ENCODE measurements around the gene CYRIA. TPM values are rescaled to one million over a fixed set of nuclear protein-coding genes. Genes with fewer than 3 reads are reported as not detected.

The CYRIA gene
- polyA plus RNA-seq, 3 donors, result 2.1 to 4.0 (median 2.3) TPM

DNA sequence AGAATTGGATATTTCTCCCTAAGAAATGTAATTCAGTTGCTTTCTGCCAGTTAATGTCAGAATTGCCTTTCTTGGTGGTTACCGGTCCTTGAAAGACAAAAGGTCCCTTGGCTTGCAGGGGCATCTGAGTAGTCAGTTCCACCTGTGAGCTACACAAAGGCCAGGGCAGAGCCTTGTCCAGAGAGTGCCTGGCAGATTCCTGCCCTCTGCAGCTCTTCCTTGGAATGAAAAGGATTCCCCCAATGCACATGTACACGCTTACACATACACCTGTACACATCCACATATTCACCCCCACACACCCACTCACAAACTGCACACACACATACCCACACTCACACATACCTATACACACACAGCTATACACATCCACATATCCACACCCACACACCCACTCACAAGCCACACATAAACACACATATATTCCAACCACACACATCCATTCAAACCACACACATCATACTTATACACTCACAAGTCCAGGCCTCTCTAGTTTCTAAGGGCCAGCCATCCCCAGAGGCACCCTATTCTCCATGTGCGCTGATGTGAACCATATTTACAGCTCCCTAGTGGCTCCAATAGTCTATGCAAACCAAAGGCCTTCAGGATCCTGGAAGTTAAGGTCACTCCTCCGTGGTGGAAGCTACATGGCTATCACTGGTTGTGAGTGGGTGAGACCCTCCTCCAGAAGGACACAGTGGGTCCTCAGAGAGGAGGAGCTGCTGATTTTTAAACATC lies 9.6 kb downstream of the CYRIA start:
- no peak for DNase-seq (ENCODE audit: extremely low read depth in 1 of 11, low read depth in 9 of 11, low spot score in 4 of 11)

- no peak for DNase-seq (ENCODE audit: extremely low read depth in 1 of 11, low read depth in 9 of 11, low spot score in 4 of 11)
Observed at GRCh38 chr2:16655445-16655837, 10.2 kb downstream of the CYRIA start.

GRCh38 chr2:16654833-16655444 lies 10.7 kb downstream of the CYRIA start:
- DNase-seq (ENCODE audit: extremely low read depth in 1 of 11, low read depth in 9 of 11, low spot score in 4 of 11), result no peak

- no peak for DNase-seq (ENCODE audit: extremely low read depth in 1 of 11, low read depth in 9 of 11, low spot score in 4 of 11)
Observed at GRCh38 chr2:16653799-16654198, 11.8 kb downstream of the CYRIA start.

GRCh38 chr2:16653083-16653375 lies 12.6 kb downstream of the CYRIA start:
- DNase-seq (ENCODE audit: extremely low read depth in 1 of 11, low read depth in 9 of 11, low spot score in 4 of 11), result no peak

DNA sequence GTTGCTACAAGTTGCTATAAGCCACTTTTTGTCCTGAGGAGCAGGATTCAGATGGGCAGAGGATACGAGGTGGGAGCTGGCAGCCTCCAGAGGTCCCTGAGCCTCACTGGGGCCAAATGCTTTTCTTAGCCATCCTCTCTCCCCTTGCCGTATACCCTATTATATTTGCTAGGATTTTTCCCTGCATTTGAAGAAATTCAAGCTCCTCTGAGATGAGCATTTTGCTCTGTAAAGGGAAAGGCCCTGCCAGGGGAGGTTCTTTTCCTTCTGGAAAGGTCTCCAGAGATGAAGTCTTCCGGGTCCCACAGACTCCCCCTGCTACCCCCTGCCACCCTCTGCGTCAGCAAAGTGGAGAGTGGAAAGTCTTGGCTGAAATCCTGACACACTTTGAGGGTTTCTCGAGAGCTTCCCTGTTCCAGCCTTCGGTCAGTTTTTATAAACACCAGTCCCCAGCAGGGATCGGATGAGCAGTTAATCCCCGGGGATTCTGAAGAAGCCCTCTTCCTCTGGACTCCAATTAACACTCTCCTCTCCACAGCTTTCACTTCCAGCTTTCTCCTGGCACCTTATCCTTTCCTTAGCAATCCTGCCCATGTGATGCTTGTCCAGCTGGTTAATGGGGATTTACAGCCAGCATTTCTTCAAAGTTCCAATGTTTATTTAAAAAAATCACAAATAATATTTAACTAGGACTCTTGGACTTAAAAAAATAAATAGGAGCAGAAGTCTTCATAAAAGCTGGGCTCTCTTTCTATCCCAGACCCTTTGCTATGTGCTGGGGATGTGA lies 13.1 kb downstream of the CYRIA start:
- no peak for DNase-seq (ENCODE audit: extremely low read depth in 1 of 11, low read depth in 9 of 11, low spot score in 4 of 11)

- DNase-seq (ENCODE audit: extremely low read depth in 1 of 11, low read depth in 9 of 11, low spot score in 4 of 11), result no peak
Observed at GRCh38 chr2:16650287-16651249, 15.1 kb downstream of the CYRIA start.

DNA sequence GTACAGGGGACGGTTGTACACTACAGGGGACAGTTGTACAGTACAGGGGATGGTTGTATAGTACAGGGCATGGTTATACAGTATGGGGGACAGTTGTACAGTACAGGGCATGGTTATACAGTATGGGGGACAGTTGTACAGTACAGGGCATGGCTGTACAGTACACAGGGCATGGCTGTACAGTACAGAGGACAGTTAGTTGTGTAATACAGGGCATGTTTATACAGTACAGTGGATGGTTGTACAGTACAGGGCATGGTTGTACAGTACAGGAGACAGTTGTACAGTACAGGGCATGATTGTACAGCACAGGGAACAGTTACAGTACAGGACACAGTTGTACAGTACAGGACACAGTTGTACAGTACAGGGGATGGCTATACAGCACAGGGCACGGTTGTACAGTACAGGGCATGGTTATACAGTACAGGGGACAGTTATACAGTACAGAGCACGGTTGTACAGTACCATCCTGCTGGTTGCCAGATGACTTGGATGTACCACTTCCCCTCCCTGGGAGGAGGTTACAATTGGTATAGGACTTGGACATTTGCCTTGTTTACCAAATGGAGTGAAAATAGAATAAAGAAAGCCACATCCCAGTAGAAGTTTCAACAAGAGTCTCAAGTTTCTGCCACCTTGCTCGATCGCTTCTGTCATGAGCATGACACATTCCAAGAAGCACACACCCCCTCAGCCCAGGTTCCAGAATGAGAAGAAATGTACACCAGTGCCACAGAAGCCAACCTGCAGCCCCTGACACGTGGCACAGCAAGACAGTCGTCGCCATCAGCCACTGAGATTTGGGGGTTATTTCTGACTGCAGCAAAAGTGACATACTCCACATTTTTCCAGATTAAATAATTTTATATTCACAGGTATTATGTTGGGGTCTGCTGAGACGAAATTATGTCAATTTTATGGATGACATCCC lies 16.0 kb downstream of the CYRIA start:
- no peak for DNase-seq (ENCODE audit: extremely low read depth in 1 of 11, low read depth in 9 of 11, low spot score in 4 of 11)

DNA sequence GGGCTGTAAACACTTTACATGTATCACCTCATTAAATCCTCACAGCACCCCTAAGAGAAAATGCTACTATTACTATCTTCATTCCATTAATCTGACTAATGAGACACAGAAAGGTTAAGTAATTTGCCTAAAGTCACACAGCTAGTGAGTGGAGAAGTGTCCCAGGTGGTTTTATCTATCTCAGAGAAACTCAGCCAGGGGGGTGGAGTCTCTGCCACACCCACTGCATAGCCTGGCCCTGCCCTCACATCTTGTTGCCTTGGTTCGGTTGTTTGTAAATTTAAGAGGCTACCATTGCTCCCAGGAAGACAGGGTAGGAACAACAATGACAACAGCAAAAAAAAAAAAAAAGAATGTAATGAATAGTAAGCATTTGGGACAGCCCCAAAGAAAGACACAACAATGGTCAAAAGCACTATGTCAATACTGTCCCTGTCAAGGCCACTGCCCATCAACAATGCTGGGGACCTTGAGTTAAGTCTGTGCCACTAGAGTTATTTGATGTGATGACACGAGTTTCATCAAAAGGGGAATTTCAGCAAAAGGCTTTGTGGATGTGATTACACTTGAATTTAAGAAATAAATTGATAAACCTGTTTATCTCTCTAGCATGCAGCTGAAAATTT lies 17.5 kb downstream of the CYRIA start:
- DNase-seq (ENCODE audit: extremely low read depth in 1 of 11, low read depth in 9 of 11, low spot score in 4 of 11), result no peak

DNA sequence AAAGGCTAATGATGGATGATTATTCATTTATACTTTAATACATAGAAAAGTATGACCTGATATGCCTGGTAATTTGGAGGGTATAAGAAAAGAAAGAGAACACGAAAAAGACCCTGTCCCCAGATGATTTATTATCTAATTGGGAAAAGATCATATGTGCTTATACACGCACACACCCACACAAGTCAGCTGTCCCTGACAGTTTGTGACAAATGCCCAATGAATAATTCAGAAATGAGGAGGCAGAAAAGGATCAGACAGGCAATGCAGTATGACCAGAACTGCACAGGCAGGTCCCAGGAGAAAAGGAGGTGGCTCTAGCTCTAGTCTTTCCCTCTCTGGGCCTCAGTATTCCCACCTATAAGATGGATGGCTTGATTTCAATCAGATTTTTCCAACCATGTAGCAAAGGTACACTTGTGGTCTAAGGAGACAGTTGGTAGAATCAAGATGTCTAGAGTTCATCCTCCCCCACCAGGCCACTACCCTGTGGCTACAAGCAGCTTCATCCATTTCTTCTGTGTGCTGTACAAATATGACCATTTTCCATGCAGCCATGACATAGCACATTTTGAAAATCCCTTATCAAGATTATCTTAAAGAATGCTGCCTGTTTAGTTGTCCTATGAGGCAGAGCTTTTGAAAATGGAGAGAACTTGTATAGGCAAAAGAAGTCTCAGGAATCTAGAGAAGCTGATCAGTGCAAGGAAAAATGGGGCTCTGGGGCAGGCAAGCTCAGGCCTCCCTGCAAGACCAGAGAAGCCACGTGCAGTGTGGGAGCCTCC lies 19.7 kb downstream of the CYRIA start:
- DNase-seq (ENCODE audit: extremely low read depth in 1 of 11, low read depth in 9 of 11, low spot score in 4 of 11), result no peak

DNA sequence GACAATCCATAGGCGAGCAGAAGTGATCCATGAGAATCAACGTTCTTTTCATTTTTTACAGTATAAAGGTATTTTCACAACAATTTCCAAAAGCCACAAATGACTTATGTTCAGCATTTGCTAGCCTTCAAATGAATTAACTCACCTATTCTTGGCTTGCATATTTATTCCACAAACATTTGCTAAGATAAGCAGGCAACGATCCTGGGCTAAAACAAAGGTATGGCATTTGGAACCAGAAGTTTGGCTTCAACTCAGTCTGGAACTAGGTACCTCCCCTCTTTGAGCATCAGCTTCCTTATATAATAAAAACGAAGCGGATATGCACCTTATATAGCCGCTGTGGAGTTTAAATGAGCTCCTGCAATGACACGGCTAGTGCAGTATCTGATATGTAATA lies 20.5 kb downstream of the CYRIA start:
- no peak for DNase-seq (ENCODE audit: extremely low read depth in 1 of 11, low read depth in 9 of 11, low spot score in 4 of 11)

GRCh38 chr2:16644221-16644925 lies 21.3 kb downstream of the CYRIA start:
- no peak for DNase-seq (ENCODE audit: extremely low read depth in 1 of 11, low read depth in 9 of 11, low spot score in 4 of 11)

DNA sequence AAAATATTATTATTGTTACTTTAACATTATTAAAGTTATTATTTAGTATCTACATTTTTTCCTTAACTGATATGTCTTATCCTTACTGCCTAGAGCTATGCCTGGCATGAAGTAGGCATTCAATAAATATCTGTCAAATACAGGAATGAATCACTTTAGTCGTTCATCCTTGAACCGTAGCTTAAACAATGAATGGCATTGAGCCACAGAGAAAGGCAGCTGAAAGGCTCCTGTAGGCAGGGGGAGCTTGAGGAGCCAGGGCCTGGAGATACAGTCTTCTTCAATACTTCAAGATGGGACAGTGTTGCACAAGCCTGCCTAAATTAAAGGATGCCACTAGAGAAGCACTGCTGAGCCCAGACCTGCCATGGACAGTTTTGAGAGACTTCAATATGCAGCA lies 22.5 kb downstream of the CYRIA start:
- DNase-seq (ENCODE audit: extremely low read depth in 1 of 11, low read depth in 9 of 11, low spot score in 4 of 11), result no peak

- DNase-seq (ENCODE audit: extremely low read depth in 1 of 11, low read depth in 9 of 11, low spot score in 4 of 11), result no peak
Observed at GRCh38 chr2:16642088-16642487, 23.5 kb downstream of the CYRIA start.

DNA sequence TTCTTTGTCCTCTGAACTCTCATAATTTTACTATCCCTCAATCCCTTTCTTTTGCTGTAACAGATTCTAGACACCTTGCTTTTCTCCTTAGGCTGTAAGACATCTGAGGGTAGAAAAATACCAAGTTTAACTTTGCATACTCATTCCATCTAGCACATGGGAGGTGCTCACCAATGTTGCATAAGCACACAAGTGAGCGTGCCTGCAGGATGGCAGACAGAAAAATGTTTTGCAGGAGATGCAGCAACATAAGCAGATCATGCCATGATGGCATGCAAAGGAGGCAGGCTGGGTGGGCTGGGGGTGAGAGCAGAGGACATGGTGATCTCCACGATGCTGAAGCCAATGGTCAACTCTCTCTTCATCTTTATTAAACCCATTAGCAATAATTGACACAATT lies 24.1 kb downstream of the CYRIA start:
- no peak for DNase-seq (ENCODE audit: extremely low read depth in 1 of 11, low read depth in 9 of 11, low spot score in 4 of 11)

DNA sequence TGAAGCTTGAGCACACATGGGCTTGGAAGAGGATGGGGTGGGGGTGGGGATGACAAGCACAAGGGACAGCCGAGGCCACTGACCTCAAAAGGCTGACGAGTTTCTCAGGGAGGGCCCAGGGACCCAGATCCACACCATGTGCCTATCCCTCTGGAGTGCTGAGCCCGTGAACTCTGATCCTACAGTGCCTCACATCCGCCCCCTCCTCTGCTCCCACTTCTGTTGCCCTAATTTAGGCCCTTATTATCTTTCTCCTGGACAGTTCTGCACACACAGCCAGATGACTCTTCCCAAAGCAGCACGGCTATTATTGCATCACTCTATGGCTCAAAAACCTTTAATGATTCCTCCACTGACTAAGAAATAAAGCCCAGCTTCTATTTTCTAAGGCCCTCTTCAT lies 24.8 kb downstream of the CYRIA start:
- no peak for DNase-seq (ENCODE audit: extremely low read depth in 1 of 11, low read depth in 9 of 11, low spot score in 4 of 11)
